Neural cell (in vitro differentiated cells): Measurements from ENCODE around the gene SPATS2. TPM values are rescaled to one million over a fixed set of nuclear protein-coding genes. Genes with fewer than 3 reads are reported as not detected.
"Not testable (repeated sequence)": the region's sequence is repeated elsewhere in the genome, so short reads cannot be mapped to it uniquely, and the experiment has no call there.

Source experiments
- H2AFZ ChIP-seq: fragments of 200-600, 300-800 bp; sonication (generic), shearing (Covaris generic); 2 replicates; pipeline ENCODE4 v1.6.0; 2014; ENCODE audit warnings: low read depth, mild to moderate bottlenecking, antibody characterized with exemption, low read length, moderate library complexity
- H3F3A ChIP-seq: fragments of 200-600 bp; shearing (Covaris generic); 2 replicates; pipeline ENCODE4 v1.6.1; 2016; ENCODE audit warnings: mild to moderate bottlenecking, moderate library complexity, mixed read lengths, antibody characterized with exemption, low read length; ENCODE audit not compliant: insufficient read depth, poor library complexity, severe bottlenecking
- H3K27ac ChIP-seq: fragments of 200-600, 300-800 bp; sonication (generic), shearing (Covaris generic); 2 replicates; pipeline ENCODE4 v1.5.1; 2014; ENCODE audit warnings: mild to moderate bottlenecking, low read length, moderate library complexity
- H3K27me3 ChIP-seq: fragments of 300-800, 200-600 bp; sonication (generic), shearing (Covaris generic); 2 replicates; pipeline ENCODE4 v1.6.0; 2014; ENCODE audit warnings: mild to moderate bottlenecking, low read depth, low read length, moderate library complexity; ENCODE audit not compliant: insufficient read depth
- H3K36me3 ChIP-seq: fragments of 300-800, 200-600 bp; sonication (generic), shearing (Covaris generic); 2 replicates; pipeline ENCODE4 v1.5.1; 2014; ENCODE audit warnings: mild to moderate bottlenecking, antibody characterized with exemption, low read length, moderate library complexity; ENCODE audit not compliant: insufficient read depth
- H3K4me2 ChIP-seq: fragments of 300-800, 200-600 bp; sonication (generic), shearing (Covaris generic); 2 replicates; pipeline ENCODE4 v1.6.0; 2014; ENCODE audit warnings: mild to moderate bottlenecking, low read length
- H3K4me3 ChIP-seq: fragments of 300-800, 200-600 bp; sonication (generic), shearing (Covaris generic); 2 replicates; pipeline ENCODE4 v1.5.1; 2014; ENCODE audit warnings: mild to moderate bottlenecking, low read length, moderate library complexity
- H3K79me2 ChIP-seq: fragments of 200-600 bp; shearing (Covaris generic); replicated peaks from 2 replicates; pipeline ENCODE4 v1.6.0; 2014; ENCODE audit warnings: mild to moderate bottlenecking, low read length, moderate library complexity; ENCODE audit not compliant: insufficient read depth
- H3K9ac ChIP-seq: fragments of 300-800, 200-600 bp; sonication (generic), shearing (Covaris generic); 2 replicates; pipeline ENCODE4 v1.6.1; 2016; ENCODE audit warnings: mild to moderate bottlenecking, low read length, mixed read lengths
- H3K9me2 ChIP-seq: fragments of 200-600 bp; shearing (Covaris generic); 2 replicates; pipeline ENCODE4 v1.6.1; 2016; ENCODE audit warnings: mild to moderate bottlenecking, low read length, mixed read lengths; ENCODE audit not compliant: insufficient read depth
- H3K9me3 ChIP-seq: fragments of 200-600, 300-800 bp; sonication (generic), shearing (Covaris generic); 2 replicates; pipeline ENCODE4 v1.6.1; 2016; ENCODE audit warnings: mild to moderate bottlenecking, mixed run types, low read length, moderate library complexity, mixed read lengths
- H4K20me1 ChIP-seq: fragments of 200-600 bp; shearing (Covaris generic); 2 replicates; pipeline ENCODE4 v1.6.1; 2016; ENCODE audit warnings: mild to moderate bottlenecking, mixed run types; ENCODE audit not compliant: insufficient read depth
- EP300 ChIP-seq: fragments of 450-650 bp; conservative IDR thresholded peaks from 2 replicates; pipeline ENCODE4 v1.6.1; 2014; ENCODE audit warnings: antibody characterized with exemption, mild to moderate bottlenecking, moderate library complexity; ENCODE audit not compliant: poor library complexity, severe bottlenecking
- EZH2 ChIP-seq: fragments of 200-600, 300-800 bp; shearing (Covaris generic), sonication (generic); IDR thresholded peaks from 2 replicates; pipeline ENCODE4 v1.6.1; 2014; ENCODE audit warnings: antibody characterized with exemption, low read length, borderline replicate concordance, mild to moderate bottlenecking; ENCODE audit not compliant: insufficient read depth, poor library complexity, severe bottlenecking
- MXI1 ChIP-seq: fragments of 450-650 bp; conservative IDR thresholded peaks from 2 replicates; pipeline ENCODE4 v1.6.1; 2014; ENCODE audit warnings: antibody characterized with exemption, mild to moderate bottlenecking; ENCODE audit not compliant: poor library complexity, severe bottlenecking
- POLR2AphosphoS5 ChIP-seq: IDR thresholded peaks from 2 replicates; pipeline ENCODE4 v1.6.1; 2012
- RAD21 ChIP-seq: fragments of 450-650 bp; conservative IDR thresholded peaks from 2 replicates; pipeline ENCODE4 v1.6.1; 2014; ENCODE audit warnings: antibody characterized with exemption, mild to moderate bottlenecking, moderate library complexity
- SMC3 ChIP-seq: fragments of 450-650 bp; conservative IDR thresholded peaks from 2 replicates; pipeline ENCODE4 v1.6.1; 2014; ENCODE audit warnings: antibody characterized with exemption, mild to moderate bottlenecking, moderate library complexity; ENCODE audit not compliant: poor library complexity
- TAF1 ChIP-seq: IDR thresholded peaks from 2 replicates; pipeline ENCODE4 v1.6.1; 2012; ENCODE audit warnings: low read depth
- polyA plus RNA-seq: library from polyadenylated mRNA; depleted of rRNA; stranded (reverse); fragments of >200 nt; gene quantifications from 2 replicates; pipeline ENCODE4 v1.2.3, GENCODE V29; 2014
- TF ChIP-seq, protein P1 (sequence below): IDR thresholded peaks from 2 replicates; pipeline ENCODE4 v1.6.1; 2012; ENCODE audit warnings: borderline replicate concordance
- TF ChIP-seq, protein P2 (sequence below): fragments of 450-650 bp; IDR thresholded peaks from 2 replicates; pipeline ENCODE4 v1.5.1; 2014; ENCODE audit warnings: antibody characterized with exemption, mild to moderate bottlenecking, moderate library complexity; ENCODE audit not compliant: poor library complexity, severe bottlenecking

Gene SPATS2
- polyA plus RNA-seq, 1 donor from 2014 or later: 58.4 TPM

DNA sequence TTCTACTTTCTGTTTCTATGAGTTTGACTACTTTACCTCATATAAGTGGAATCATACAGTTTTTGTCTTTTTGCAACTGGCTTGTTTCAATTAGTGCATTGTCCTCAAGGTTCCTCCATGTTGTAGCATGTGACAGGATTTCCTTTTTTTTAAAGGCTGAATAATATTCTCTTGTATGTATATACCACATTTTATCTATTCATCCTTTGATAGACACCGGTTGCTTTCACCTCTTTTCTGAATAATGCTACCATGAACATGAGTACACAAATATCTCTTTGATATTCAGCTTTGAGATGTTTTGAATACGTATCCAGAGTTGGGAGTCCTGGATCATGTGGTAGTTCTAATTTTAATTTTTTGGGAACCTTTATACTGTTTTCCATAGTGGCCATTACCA is 65.4 kb downstream of the SPATS2 start:
- Histone ChIP-seq H3K27me3 (no peaks in the 10 kb centered on the region), H2AFZ (no peak overlapping the region), H3F3A (no peaks in the 10 kb centered on the region), H3K79me2 (no peaks in the 10 kb centered on the region), H4K20me1 (no peaks in the 10 kb centered on the region), H3K9me2 (no peaks in the 10 kb centered on the region), H3K4me3 (no peak overlapping the region), H3K36me3 (no peaks in the 10 kb centered on the region), H3K4me2 (no peak overlapping the region), H3K9ac (no peak overlapping the region), H3K9me3 (no peaks in the 10 kb centered on the region), H3K27ac (no peak overlapping the region)
- no peak for TF ChIP-seq EZH2
- TF ChIP-seq MXI1: no peak
- TF ChIP-seq SMC3: no peak
- no peak for TF ChIP-seq TAF1
- TF ChIP-seq RAD21: no peak
- no peak for TF ChIP-seq POLR2AphosphoS5
- TF ChIP-seq, protein P1, sequence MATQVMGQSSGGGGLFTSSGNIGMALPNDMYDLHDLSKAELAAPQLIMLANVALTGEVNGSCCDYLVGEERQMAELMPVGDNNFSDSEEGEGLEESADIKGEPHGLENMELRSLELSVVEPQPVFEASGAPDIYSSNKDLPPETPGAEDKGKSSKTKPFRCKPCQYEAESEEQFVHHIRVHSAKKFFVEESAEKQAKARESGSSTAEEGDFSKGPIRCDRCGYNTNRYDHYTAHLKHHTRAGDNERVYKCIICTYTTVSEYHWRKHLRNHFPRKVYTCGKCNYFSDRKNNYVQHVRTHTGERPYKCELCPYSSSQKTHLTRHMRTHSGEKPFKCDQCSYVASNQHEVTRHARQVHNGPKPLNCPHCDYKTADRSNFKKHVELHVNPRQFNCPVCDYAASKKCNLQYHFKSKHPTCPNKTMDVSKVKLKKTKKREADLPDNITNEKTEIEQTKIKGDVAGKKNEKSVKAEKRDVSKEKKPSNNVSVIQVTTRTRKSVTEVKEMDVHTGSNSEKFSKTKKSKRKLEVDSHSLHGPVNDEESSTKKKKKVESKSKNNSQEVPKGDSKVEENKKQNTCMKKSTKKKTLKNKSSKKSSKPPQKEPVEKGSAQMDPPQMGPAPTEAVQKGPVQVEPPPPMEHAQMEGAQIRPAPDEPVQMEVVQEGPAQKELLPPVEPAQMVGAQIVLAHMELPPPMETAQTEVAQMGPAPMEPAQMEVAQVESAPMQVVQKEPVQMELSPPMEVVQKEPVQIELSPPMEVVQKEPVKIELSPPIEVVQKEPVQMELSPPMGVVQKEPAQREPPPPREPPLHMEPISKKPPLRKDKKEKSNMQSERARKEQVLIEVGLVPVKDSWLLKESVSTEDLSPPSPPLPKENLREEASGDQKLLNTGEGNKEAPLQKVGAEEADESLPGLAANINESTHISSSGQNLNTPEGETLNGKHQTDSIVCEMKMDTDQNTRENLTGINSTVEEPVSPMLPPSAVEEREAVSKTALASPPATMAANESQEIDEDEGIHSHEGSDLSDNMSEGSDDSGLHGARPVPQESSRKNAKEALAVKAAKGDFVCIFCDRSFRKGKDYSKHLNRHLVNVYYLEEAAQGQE: no peak
- TF ChIP-seq EP300: no peak
- TF ChIP-seq, protein P2, sequence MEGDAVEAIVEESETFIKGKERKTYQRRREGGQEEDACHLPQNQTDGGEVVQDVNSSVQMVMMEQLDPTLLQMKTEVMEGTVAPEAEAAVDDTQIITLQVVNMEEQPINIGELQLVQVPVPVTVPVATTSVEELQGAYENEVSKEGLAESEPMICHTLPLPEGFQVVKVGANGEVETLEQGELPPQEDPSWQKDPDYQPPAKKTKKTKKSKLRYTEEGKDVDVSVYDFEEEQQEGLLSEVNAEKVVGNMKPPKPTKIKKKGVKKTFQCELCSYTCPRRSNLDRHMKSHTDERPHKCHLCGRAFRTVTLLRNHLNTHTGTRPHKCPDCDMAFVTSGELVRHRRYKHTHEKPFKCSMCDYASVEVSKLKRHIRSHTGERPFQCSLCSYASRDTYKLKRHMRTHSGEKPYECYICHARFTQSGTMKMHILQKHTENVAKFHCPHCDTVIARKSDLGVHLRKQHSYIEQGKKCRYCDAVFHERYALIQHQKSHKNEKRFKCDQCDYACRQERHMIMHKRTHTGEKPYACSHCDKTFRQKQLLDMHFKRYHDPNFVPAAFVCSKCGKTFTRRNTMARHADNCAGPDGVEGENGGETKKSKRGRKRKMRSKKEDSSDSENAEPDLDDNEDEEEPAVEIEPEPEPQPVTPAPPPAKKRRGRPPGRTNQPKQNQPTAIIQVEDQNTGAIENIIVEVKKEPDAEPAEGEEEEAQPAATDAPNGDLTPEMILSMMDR: no peak

DNA sequence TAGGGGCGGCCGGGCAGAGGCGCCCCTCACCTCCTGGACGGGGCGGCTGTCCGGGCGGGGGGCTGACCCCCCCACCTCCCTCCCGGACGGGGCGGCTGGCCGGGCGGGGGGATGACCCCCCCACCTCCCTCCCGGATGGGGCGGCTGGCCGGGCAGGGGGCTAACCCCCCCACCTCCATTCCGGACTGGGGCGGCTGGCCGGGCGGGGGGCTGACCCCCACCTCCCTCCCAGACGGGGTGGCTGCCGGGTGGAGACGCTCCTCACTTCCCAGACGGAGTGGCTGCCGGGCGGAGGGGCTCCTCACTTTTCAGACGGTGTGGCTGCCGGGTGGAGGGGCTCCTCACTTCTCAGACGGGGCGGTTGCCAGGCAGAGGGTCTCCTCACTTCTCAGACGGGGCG is 69.5 kb downstream of the SPATS2 start:
- not testable (repeated sequence) for H3K27me3 ChIP-seq, H3F3A ChIP-seq, H3K9me2 ChIP-seq, H3K27ac ChIP-seq, H4K20me1 ChIP-seq, H3K9me3 ChIP-seq, H3K36me3 ChIP-seq, H3K4me2 ChIP-seq, H2AFZ ChIP-seq, H3K4me3 ChIP-seq, H3K9ac ChIP-seq, H3K79me2 ChIP-seq

DNA sequence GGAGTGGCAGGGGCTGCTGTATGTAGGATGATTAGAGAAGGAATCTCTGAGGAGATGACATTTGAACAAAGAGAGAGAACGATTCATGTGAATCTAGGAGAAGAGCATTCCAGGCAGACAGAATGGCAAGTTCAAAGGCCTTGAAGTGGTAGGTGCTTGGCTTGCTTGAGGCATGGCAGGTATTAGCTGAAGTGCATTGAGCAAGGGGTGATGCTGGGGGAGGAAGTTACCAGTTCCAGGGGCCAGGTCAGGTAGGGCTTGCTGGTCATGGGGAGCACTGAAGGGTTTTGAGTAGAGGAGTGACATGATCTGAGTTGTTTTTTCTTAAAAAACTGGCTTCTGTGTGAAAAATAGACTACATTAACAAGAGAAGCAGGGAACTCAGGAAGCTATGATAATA is 71.8 kb downstream of the SPATS2 start:
- Histone ChIP-seq H3K9ac (no peak overlapping the region), H3K36me3 (no peaks in the 10 kb centered on the region), H2AFZ (no peak overlapping the region), H3K79me2 (peaks cover 6% of the 10 kb centered on the region), H4K20me1 (no peaks in the 10 kb centered on the region), H3K27me3 (no peaks in the 10 kb centered on the region), H3F3A (no peaks in the 10 kb centered on the region), H3K4me3 (no peak overlapping the region), H3K4me2 (no peak overlapping the region), H3K9me2 (no peaks in the 10 kb centered on the region), H3K27ac (no peak overlapping the region), H3K9me3 (no peaks in the 10 kb centered on the region)
- TF ChIP-seq, protein P2: no peak
- no peak for TF ChIP-seq TAF1
- TF ChIP-seq RAD21: no peak
- TF ChIP-seq POLR2AphosphoS5: no peak
- TF ChIP-seq, protein P1: no peak
- TF ChIP-seq EZH2: no peak
- no peak for TF ChIP-seq MXI1
- TF ChIP-seq SMC3: no peak
- TF ChIP-seq EP300: no peak
